Measurements from ENCODE around the gene BTBD10.

BTBD10 gene

GRCh38 chr11:13373216-13373615, 89.8 kb downstream of the BTBD10 start:
- DNase-seq (ENCODE audit: low spot score), result no peak

GRCh38 chr11:13368041-13368446, 95.0 kb downstream of the BTBD10 start:
- no peak for DNase-seq (ENCODE audit: low spot score)

GRCh38 chr11:13367115-13367514, 95.9 kb downstream of the BTBD10 start:
- DNase-seq (ENCODE audit: low spot score), result no peak

- no peak for DNase-seq (ENCODE audit: low spot score)
These were observed 96.6 kb downstream of the BTBD10 start for GRCh38 chr11:13366266-13367026.

GRCh38 chr11:13364388-13364787, 98.6 kb downstream of the BTBD10 start:
- no peak for DNase-seq (ENCODE audit: low spot score)

GRCh38 chr11:13362596-13363109, 100.4 kb downstream of the BTBD10 start:
- DNase-seq (ENCODE audit: low spot score), result no peak

- no peak for DNase-seq (ENCODE audit: low spot score)
These were observed 104.3 kb downstream of the BTBD10 start for GRCh38 chr11:13358596-13359270.

GRCh38 chr11:13357232-13357631, 105.8 kb downstream of the BTBD10 start:
- DNase-seq (ENCODE audit: low spot score), result no peak

GRCh38 chr11:13355191-13355590, 107.8 kb downstream of the BTBD10 start:
- DNase-seq (ENCODE audit: low spot score), result no peak

GRCh38 chr11:13354335-13354734, 108.7 kb downstream of the BTBD10 start:
- DNase-seq (ENCODE audit: low spot score), result peak; percentile 6

- DNase-seq (ENCODE audit: low spot score), result no peak
These were observed 110.3 kb downstream of the BTBD10 start for GRCh38 chr11:13352711-13353110.

GRCh38 chr11:13349581-13349980, 113.4 kb downstream of the BTBD10 start:
- DNase-seq (ENCODE audit: low spot score), result no peak

- no peak for DNase-seq (ENCODE audit: low spot score)
These were observed 114.0 kb downstream of the BTBD10 start for GRCh38 chr11:13349046-13349445.

GRCh38 chr11:13348305-13348704, 114.7 kb downstream of the BTBD10 start:
- no peak for DNase-seq (ENCODE audit: low spot score)

- DNase-seq (ENCODE audit: low spot score), result no peak
These were observed 115.1 kb downstream of the BTBD10 start for GRCh38 chr11:13347901-13348300.

- DNase-seq (ENCODE audit: low spot score), result no peak
These were observed 116.6 kb downstream of the BTBD10 start for GRCh38 chr11:13346470-13346869.

GRCh38 chr11:13344818-13345217, 118.2 kb downstream of the BTBD10 start:
- no peak for DNase-seq (ENCODE audit: low spot score)

- DNase-seq (ENCODE audit: low spot score), result peak; percentile 77
These were observed 118.9 kb downstream of the BTBD10 start for GRCh38 chr11:13343931-13344717.

GRCh38 chr11:13343067-13343466, 120.0 kb downstream of the BTBD10 start:
- no peak for DNase-seq (ENCODE audit: low spot score)

GRCh38 chr11:13341026-13341425, 122.0 kb downstream of the BTBD10 start:
- no peak for DNase-seq (ENCODE audit: low spot score)

- peak; percentile 62 for DNase-seq (ENCODE audit: low spot score)
These were observed 123.5 kb downstream of the BTBD10 start for GRCh38 chr11:13339195-13340153.

Data from activated CD4-positive, alpha-beta T cell treated with anti-CD3 and anti-CD28 coated beads, Interleukin-2, Interleukin-4, amounts not matched to agents 100 ng/mL and 50 ng/mL, durations not matched to agents 16 hours and 8 hours (primary cell).